ENCODE results near the gene CALHM5.

CALHM5 gene

GRCh38 chr6:116529466-116530290 lies 18.2 kb downstream of the CALHM5 start:
- Histone ChIP-seq H3K27me3 (ENCODE audit: control insufficient read depth in 1 of 2, insufficient read depth in 2 of 2, low read length in 2 of 2) (no peaks in the 10 kb centered on the region), H3K4me3 (ENCODE audit: low read length in 2 of 2) (no peak overlapping the region), H3K36me3 (ENCODE audit: control insufficient read depth in 2 of 2, insufficient read depth in 2 of 2, low read length in 2 of 2) (no peaks in the 10 kb centered on the region), H3K4me1 (ENCODE audit: control insufficient read depth, insufficient read depth, low read length) (no peaks in the 10 kb centered on the region), H3K27ac (ENCODE audit: low read length) (no peak overlapping the region), H3K9ac (ENCODE audit: low read length in 2 of 2) (no peak overlapping the region), H3K9me3 (ENCODE audit: control insufficient read depth in 2 of 2, low read length in 2 of 2) (no peaks in the 10 kb centered on the region)

GRCh38 chr6:116530436-116530835 lies 19.0 kb downstream of the CALHM5 start:
- no peaks in the 10 kb centered on the region for H3K27me3 ChIP-seq (ENCODE audit: control insufficient read depth in 1 of 2, insufficient read depth in 2 of 2, low read length in 2 of 2)
- no peaks in the 10 kb centered on the region for H3K36me3 ChIP-seq (ENCODE audit: control insufficient read depth in 2 of 2, insufficient read depth in 2 of 2, low read length in 2 of 2)
- H3K9me3 ChIP-seq (ENCODE audit: control insufficient read depth in 2 of 2, low read length in 2 of 2), result no peaks in the 10 kb centered on the region
- H3K9ac ChIP-seq (ENCODE audit: low read length in 2 of 2), result no peak overlapping the region
- no peak overlapping the region for H3K4me3 ChIP-seq (ENCODE audit: low read length in 2 of 2)
- H3K4me1 ChIP-seq (ENCODE audit: control insufficient read depth, insufficient read depth, low read length), result no peaks in the 10 kb centered on the region
- H3K27ac ChIP-seq (ENCODE audit: low read length), result no peak overlapping the region

- H3K36me3 ChIP-seq (ENCODE audit: control insufficient read depth in 2 of 2, insufficient read depth in 2 of 2, low read length in 2 of 2), result no peaks in the 10 kb centered on the region
- H3K27me3 ChIP-seq (ENCODE audit: control insufficient read depth in 1 of 2, insufficient read depth in 2 of 2, low read length in 2 of 2), result no peaks in the 10 kb centered on the region
- H3K27ac ChIP-seq (ENCODE audit: low read length), result no peak overlapping the region
- no peaks in the 10 kb centered on the region for H3K4me1 ChIP-seq (ENCODE audit: control insufficient read depth, insufficient read depth, low read length)
- no peak overlapping the region for H3K9ac ChIP-seq (ENCODE audit: low read length in 2 of 2)
- H3K9me3 ChIP-seq (ENCODE audit: control insufficient read depth in 2 of 2, low read length in 2 of 2), result no peaks in the 10 kb centered on the region
- H3K4me3 ChIP-seq (ENCODE audit: low read length in 2 of 2), result no peak overlapping the region
Observed at GRCh38 chr6:116531675-116532570, 20.5 kb downstream of the CALHM5 start.

GRCh38 chr6:116533233-116533957 lies 22.0 kb downstream of the CALHM5 start:
- Histone ChIP-seq H3K9me3 (ENCODE audit: control insufficient read depth in 2 of 2, low read length in 2 of 2) (no peaks in the 10 kb centered on the region), H3K27ac (ENCODE audit: low read length) (no peak overlapping the region)

DNA sequence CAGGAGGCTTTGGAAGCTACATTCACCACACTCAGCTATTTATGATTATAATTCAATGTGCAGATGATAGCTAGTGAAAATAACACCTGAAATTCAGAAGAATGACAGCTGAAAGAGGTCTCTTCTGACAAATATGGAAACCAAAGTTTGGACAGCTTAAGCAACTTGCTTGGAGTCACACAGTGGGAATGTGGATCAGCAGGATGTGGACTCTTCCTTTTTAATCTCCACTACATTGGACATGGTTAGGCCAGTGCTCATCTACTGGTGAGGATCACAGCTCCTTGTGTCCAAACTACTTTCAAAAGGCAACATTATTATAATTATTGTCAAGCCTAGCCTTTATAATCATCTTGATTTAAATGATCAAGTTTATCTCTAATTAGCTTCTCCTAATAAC lies 23.7 kb downstream of the CALHM5 start:
- Histone ChIP-seq H3K36me3 (ENCODE audit: control insufficient read depth in 2 of 2, insufficient read depth in 2 of 2, low read length in 2 of 2) (no peaks in the 10 kb centered on the region), H3K4me3 (ENCODE audit: low read length in 2 of 2) (no peak overlapping the region), H3K9me3 (ENCODE audit: control insufficient read depth in 2 of 2, low read length in 2 of 2) (no peaks in the 10 kb centered on the region), H3K9ac (ENCODE audit: low read length in 2 of 2) (no peak overlapping the region), H3K4me1 (ENCODE audit: control insufficient read depth, insufficient read depth, low read length) (no peaks in the 10 kb centered on the region), H3K27me3 (ENCODE audit: control insufficient read depth in 1 of 2, insufficient read depth in 2 of 2, low read length in 2 of 2) (no peaks in the 10 kb centered on the region), H3K27ac (ENCODE audit: low read length) (no peak overlapping the region)

More at GRCh38 chr6:116533233-116533957, 22.0 kb downstream of the CALHM5 start:
- Histone ChIP-seq H3K27me3 (ENCODE audit: control insufficient read depth in 1 of 2, insufficient read depth in 2 of 2, low read length in 2 of 2) (no peaks in the 10 kb centered on the region), H3K9ac (ENCODE audit: low read length in 2 of 2) (no peak overlapping the region), H3K4me3 (ENCODE audit: low read length in 2 of 2) (no peak overlapping the region), H3K36me3 (ENCODE audit: control insufficient read depth in 2 of 2, insufficient read depth in 2 of 2, low read length in 2 of 2) (no peaks in the 10 kb centered on the region), H3K4me1 (ENCODE audit: control insufficient read depth, insufficient read depth, low read length) (no peaks in the 10 kb centered on the region)

GRCh38 chr6:116536216-116536621 lies 24.8 kb downstream of the CALHM5 start:
- H3K27me3 ChIP-seq (ENCODE audit: control insufficient read depth in 1 of 2, insufficient read depth in 2 of 2, low read length in 2 of 2), result no peaks in the 10 kb centered on the region
- H3K4me3 ChIP-seq (ENCODE audit: low read length in 2 of 2), result no peak overlapping the region
- H3K36me3 ChIP-seq (ENCODE audit: control insufficient read depth in 2 of 2, insufficient read depth in 2 of 2, low read length in 2 of 2), result no peaks in the 10 kb centered on the region
- no peak overlapping the region for H3K9ac ChIP-seq (ENCODE audit: low read length in 2 of 2)
- H3K4me1 ChIP-seq (ENCODE audit: control insufficient read depth, insufficient read depth, low read length), result no peaks in the 10 kb centered on the region
- H3K27ac ChIP-seq (ENCODE audit: low read length), result no peak overlapping the region
- H3K9me3 ChIP-seq (ENCODE audit: control insufficient read depth in 2 of 2, low read length in 2 of 2), result no peaks in the 10 kb centered on the region

GRCh38 chr6:116542426-116542825 lies 31.0 kb downstream of the CALHM5 start:
- Histone ChIP-seq H3K27me3 (ENCODE audit: control insufficient read depth in 1 of 2, insufficient read depth in 2 of 2, low read length in 2 of 2) (no peaks in the 10 kb centered on the region), H3K4me1 (ENCODE audit: control insufficient read depth, insufficient read depth, low read length) (no peaks in the 10 kb centered on the region), H3K27ac (ENCODE audit: low read length) (no peak overlapping the region), H3K9me3 (ENCODE audit: control insufficient read depth in 2 of 2, low read length in 2 of 2) (no peaks in the 10 kb centered on the region), H3K36me3 (ENCODE audit: control insufficient read depth in 2 of 2, insufficient read depth in 2 of 2, low read length in 2 of 2) (no peaks in the 10 kb centered on the region), H3K9ac (ENCODE audit: low read length in 2 of 2) (no peak overlapping the region), H3K4me3 (ENCODE audit: low read length in 2 of 2) (no peak overlapping the region)

DNA sequence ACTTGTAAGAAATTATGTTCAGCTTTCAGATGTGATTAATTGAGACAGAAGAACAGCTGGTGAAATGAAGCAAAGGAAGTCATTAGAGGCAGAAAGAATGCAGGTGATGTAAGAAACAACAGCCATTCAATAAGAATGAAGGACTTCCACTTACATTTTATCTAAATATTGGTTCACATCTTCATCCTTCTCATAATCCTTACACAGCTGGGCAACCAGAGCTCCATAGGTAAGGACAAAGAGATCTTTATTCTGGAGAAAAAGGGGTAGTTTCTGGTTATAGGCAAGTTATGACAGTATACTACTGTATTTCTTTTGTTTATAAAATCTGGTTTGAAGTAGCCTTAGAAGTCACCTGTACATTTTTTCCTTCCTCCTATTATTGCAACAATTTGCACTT lies 31.7 kb downstream of the CALHM5 start:
- Histone ChIP-seq H3K4me1 (ENCODE audit: control insufficient read depth, insufficient read depth, low read length) (no peaks in the 10 kb centered on the region), H3K4me3 (ENCODE audit: low read length in 2 of 2) (no peak overlapping the region), H3K9ac (ENCODE audit: low read length in 2 of 2) (no peak overlapping the region), H3K36me3 (ENCODE audit: control insufficient read depth in 2 of 2, insufficient read depth in 2 of 2, low read length in 2 of 2) (no peaks in the 10 kb centered on the region), H3K27ac (ENCODE audit: low read length) (no peak overlapping the region), H3K9me3 (ENCODE audit: control insufficient read depth in 2 of 2, low read length in 2 of 2) (no peaks in the 10 kb centered on the region), H3K27me3 (ENCODE audit: control insufficient read depth in 1 of 2, insufficient read depth in 2 of 2, low read length in 2 of 2) (no peaks in the 10 kb centered on the region)

DNA sequence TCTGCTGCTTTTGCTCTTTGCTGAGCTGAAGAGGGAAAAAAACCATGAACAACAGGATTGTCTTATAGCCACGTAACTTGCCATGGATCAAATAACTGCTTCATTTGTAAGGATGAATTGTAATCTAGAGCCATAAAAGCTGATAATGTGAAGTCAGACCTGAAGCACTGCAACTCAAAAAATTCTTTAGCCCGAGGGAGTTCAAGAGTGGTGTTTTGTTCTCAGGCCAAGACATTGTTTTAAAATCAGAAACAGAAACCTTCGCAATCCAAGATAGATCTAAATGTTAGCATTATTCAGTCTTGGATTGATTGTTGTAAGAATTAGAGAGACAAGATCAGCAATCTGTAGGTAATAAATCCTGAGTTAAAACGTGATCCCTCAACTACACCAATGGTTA lies 34.2 kb downstream of the CALHM5 start, which contains the start of gene TRAPPC3L:
Gene TRAPPC3L (minus strand): TSS at position 34 of the 400 bp plus-strand sequence. CDS start 170 bp downstream, outside the sequence.
- Histone ChIP-seq H3K27ac (ENCODE audit: low read length) (no peak within 1 kb of the TSS), H3K4me1 (ENCODE audit: control insufficient read depth, insufficient read depth, low read length) (no peaks in the 10 kb centered on the region), H3K9ac (ENCODE audit: low read length in 2 of 2) (no peak within 1 kb of the TSS), H3K27me3 (ENCODE audit: control insufficient read depth in 1 of 2, insufficient read depth in 2 of 2, low read length in 2 of 2) (no peaks in the 10 kb centered on the region), H3K4me3 (ENCODE audit: low read length in 2 of 2) (no peak within 1 kb of the TSS), H3K9me3 (ENCODE audit: control insufficient read depth in 2 of 2, low read length in 2 of 2) (no peaks in the 10 kb centered on the region), H3K36me3 (ENCODE audit: control insufficient read depth in 2 of 2, insufficient read depth in 2 of 2, low read length in 2 of 2) (no peaks in the 10 kb centered on the region)

- no peak overlapping the region for H3K4me3 ChIP-seq (ENCODE audit: low read length in 2 of 2)
- H3K9ac ChIP-seq (ENCODE audit: low read length in 2 of 2), result no peak overlapping the region
- no peaks in the 10 kb centered on the region for H3K36me3 ChIP-seq (ENCODE audit: control insufficient read depth in 2 of 2, insufficient read depth in 2 of 2, low read length in 2 of 2)
- no peaks in the 10 kb centered on the region for H3K9me3 ChIP-seq (ENCODE audit: control insufficient read depth in 2 of 2, low read length in 2 of 2)
- H3K27ac ChIP-seq (ENCODE audit: low read length), result no peak overlapping the region
- H3K4me1 ChIP-seq (ENCODE audit: control insufficient read depth, insufficient read depth, low read length), result no peaks in the 10 kb centered on the region
- H3K27me3 ChIP-seq (ENCODE audit: control insufficient read depth in 1 of 2, insufficient read depth in 2 of 2, low read length in 2 of 2), result no peaks in the 10 kb centered on the region
Observed at GRCh38 chr6:116547358-116547757, 35.9 kb downstream of the CALHM5 start.

All from stomach smooth muscle (tissue), 2 donors.